Brain microvascular endothelial cell (primary cell): ENCODE results near the gene SLC24A3.

Experiments
- DNase-seq: peaks from one replicate; pipeline ENCODE4 v3.0.0-alpha.2; 2020
- H3K27ac ChIP-seq: fragments of 250-450 bp; sonication (Bioruptor Pico); 2 replicates; pipeline ENCODE4 v1.5.1; 2020; ENCODE audit warnings: mild to moderate bottlenecking, moderate library complexity
- H3K27me3 ChIP-seq: fragments of 250-450 bp; sonication (Bioruptor Pico); replicated peaks from 2 replicates; pipeline ENCODE4 v1.5.1; 2020; ENCODE audit warnings: mild to moderate bottlenecking
- H3K36me3 ChIP-seq: fragments of 250-450 bp; sonication (Bioruptor Pico); replicated peaks from 2 replicates; pipeline ENCODE4 v1.5.1; 2020; ENCODE audit warnings: mild to moderate bottlenecking
- H3K4me3 ChIP-seq: 2 replicates; pipeline ENCODE4 v1.5.1; 2011; ENCODE audit warnings: low read depth, mild to moderate bottlenecking, control low read depth, low read length, moderate library complexity
- CTCF ChIP-seq: IDR thresholded peaks from 2 replicates; pipeline ENCODE4 v1.5.1; 2011; ENCODE audit warnings: low read depth, mild to moderate bottlenecking, moderate library complexity, low read length, control low read depth, inconsistent platforms; ENCODE audit errors: missing control alignments
- in situ Hi-C: cut with HindIII; loops from 2 replicates; pipeline ENCODE4 v1.10.0; 2017; ENCODE audit warnings: low sequenced_read_pairs, low pct_ligation_motif_present

SLC24A3 gene

GRCh38 chr20:19368351-19368750 is 155.9 kb downstream of the SLC24A3 start:
- no peak for TF ChIP-seq CTCF
- no peak overlapping the region for H3K27ac ChIP-seq
- in situ Hi-C loops: no loop called here
- no peak for DNase-seq
- H3K4me3 ChIP-seq: no peak overlapping the region
- H3K36me3 ChIP-seq: no peaks in the 10 kb centered on the region
- no peaks in the 10 kb centered on the region for H3K27me3 ChIP-seq

- Histone ChIP-seq H3K36me3 (no peaks in the 10 kb centered on the region), H3K4me3 (no peak overlapping the region), H3K27me3 (no peaks in the 10 kb centered on the region), H3K27ac (no peak overlapping the region)
- in situ Hi-C loops: no loop called here
- no peak for DNase-seq
- TF ChIP-seq CTCF: no peak
Observed at GRCh38 chr20:19370076-19371075, 157.9 kb downstream of the SLC24A3 start.

- no peaks in the 10 kb centered on the region for H3K27me3 ChIP-seq
- no peak overlapping the region for H3K27ac ChIP-seq
- H3K36me3 ChIP-seq: no peaks in the 10 kb centered on the region
- in situ Hi-C loops: no loop called here
- H3K4me3 ChIP-seq: no peak overlapping the region
- DNase-seq: no peak
- no peak for TF ChIP-seq CTCF
Observed at GRCh38 chr20:19371112-19371511, 158.7 kb downstream of the SLC24A3 start.

GRCh38 chr20:19374216-19374615 is 161.8 kb downstream of the SLC24A3 start:
- DNase-seq: no peak
- Histone ChIP-seq H3K27me3 (no peaks in the 10 kb centered on the region), H3K27ac (no peak overlapping the region), H3K36me3 (no peaks in the 10 kb centered on the region), H3K4me3 (no peak overlapping the region)
- in situ Hi-C loops: no loop called here
- no peak for TF ChIP-seq CTCF

- Histone ChIP-seq H3K36me3 (no peaks in the 10 kb centered on the region), H3K27ac (no peak overlapping the region), H3K27me3 (no peaks in the 10 kb centered on the region), H3K4me3 (no peak overlapping the region)
- no peak for TF ChIP-seq CTCF
- DNase-seq: no peak
- in situ Hi-C loops: no loop called here
Observed at GRCh38 chr20:19375395-19375794, 163.0 kb downstream of the SLC24A3 start.
